Rectal smooth muscle tissue (tissue), 1 donor: ENCODE data around the gene TNS1.

Experiments used
- H3K27ac ChIP-seq: one replicate; pipeline ENCODE4 v1.7.0; 2013; ENCODE audit warnings: low read depth, low read length, inconsistent platforms
- H3K27me3 ChIP-seq: one replicate; pipeline ENCODE4 v1.7.0; 2013; ENCODE audit warnings: low read length; ENCODE audit not compliant: control insufficient read depth, insufficient read depth
- H3K36me3 ChIP-seq: one replicate; pipeline ENCODE4 v1.7.0; 2013; ENCODE audit warnings: low read length; ENCODE audit not compliant: control insufficient read depth, insufficient read depth
- H3K4me1 ChIP-seq: one replicate; pipeline ENCODE4 v1.7.0; 2013; ENCODE audit warnings: low read length; ENCODE audit not compliant: control insufficient read depth, insufficient read depth
- H3K4me3 ChIP-seq: one replicate; pipeline ENCODE4 v1.7.0; 2013; ENCODE audit warnings: low read length
- H3K9ac ChIP-seq: one replicate; pipeline ENCODE4 v1.7.0; 2013; ENCODE audit warnings: low read length

The TNS1 gene

GRCh38 chr2:217928324-217929181 is 74.2 kb downstream of the TNS1 start:
- H3K27me3 ChIP-seq, result no peaks in the 10 kb centered on the region
- H3K4me3 ChIP-seq, result peak overlapping the region; percentile 53
- H3K27ac ChIP-seq, result peak overlapping the region; percentile 98
- peak overlapping the region; percentile 57 for H3K9ac ChIP-seq
- peaks cover 90% of the 10 kb centered on the region for H3K4me1 ChIP-seq
- H3K36me3 ChIP-seq, result no peaks in the 10 kb centered on the region

DNA sequence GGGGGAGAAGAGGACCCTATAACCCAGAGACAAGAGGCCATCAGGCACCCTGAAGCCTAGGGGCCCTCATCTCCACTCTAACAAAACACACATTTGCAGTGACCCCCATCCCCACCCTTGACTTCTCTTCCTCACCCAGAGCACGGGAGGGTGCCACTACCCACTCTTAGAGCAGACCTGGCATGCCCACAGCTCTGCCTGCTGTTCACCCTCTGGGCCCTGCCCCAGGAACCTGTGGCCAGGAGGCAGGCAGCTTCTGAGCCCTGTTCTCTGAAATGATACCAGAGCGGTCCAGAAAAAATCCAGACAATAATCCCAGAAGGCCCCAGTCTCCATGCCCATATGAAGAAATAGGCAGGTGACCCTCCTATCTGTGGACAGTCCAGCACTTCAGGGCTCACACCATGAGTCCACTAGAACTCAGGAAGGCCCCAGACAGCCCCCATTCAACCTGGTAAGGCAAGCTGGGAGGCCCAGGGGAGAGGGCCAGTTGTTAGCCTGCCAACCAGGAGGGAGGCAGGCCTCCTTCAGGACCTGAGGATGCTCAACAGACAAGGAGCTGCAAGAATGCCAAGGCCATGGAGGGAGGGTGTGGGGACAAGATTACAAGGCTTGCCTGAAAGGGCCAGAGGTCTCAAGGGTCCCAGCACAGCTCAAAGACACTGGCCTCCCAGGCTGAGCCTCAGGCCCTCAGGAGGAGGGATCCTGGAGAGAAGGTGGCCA is 75.0 kb downstream of the TNS1 start:
- Histone ChIP-seq H3K4me1 (peaks cover 90% of the 10 kb centered on the region), H3K9ac (peak overlapping the region; percentile 1), H3K36me3 (no peaks in the 10 kb centered on the region), H3K27ac (peak overlapping the region; percentile 98), H3K4me3 (peak overlapping the region; percentile 13), H3K27me3 (no peaks in the 10 kb centered on the region)

DNA sequence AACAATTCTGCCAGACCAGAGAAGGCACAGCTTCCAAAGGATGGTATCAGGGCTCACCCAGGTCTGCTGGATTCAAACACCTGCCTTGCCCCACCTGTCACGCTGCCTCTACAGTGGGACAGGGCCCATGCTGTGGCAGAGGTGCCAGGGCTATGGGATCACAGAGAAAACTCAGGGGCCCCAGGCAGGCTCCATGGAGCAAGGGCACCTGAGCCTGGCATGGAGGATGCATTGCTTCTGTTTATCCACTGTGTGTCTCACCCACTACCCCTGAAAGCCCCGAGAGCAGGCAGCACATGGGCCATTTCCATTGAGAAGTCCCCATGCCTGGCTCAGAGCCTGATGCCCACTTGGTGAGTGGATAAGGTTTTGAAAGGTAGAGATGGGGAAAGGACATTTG is 76.0 kb downstream of the TNS1 start:
- Histone ChIP-seq H3K27me3 (no peaks in the 10 kb centered on the region), H3K4me3 (no peak overlapping the region), H3K27ac (peak overlapping the region; percentile 98), H3K36me3 (no peaks in the 10 kb centered on the region), H3K4me1 (peaks cover 90% of the 10 kb centered on the region), H3K9ac (no peak overlapping the region)

DNA sequence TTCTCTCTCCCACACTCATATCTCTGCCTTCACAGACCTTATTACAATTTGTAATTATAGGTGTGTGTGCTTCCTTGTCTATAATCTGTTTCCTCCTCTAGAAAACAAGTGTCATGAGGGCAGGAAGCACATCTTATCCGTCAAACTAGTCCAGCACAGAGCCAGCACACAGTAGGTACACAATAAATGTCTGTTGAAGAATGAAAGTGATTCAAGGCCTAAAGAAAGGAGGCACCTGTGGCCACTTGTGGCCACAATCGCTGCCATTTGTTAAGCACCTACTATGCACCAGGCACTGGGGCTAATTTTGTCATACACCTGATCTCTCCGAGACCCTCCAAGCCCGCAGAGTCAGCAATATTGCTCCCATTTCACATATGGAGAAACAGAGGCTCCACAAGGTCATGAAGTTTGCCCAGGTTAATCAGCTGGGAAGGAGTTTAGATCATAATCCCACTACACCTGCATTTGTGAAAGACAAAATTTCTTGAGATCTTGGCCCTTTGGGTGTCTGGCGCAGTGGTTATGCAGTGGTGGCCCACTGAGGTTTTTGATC is 78.4 kb downstream of the TNS1 start:
- Histone ChIP-seq H3K9ac (no peak overlapping the region), H3K36me3 (no peaks in the 10 kb centered on the region), H3K27me3 (no peaks in the 10 kb centered on the region), H3K27ac (peak overlapping the region; percentile 98), H3K4me1 (peaks cover 86% of the 10 kb centered on the region), H3K4me3 (no peak overlapping the region)

GRCh38 chr2:217923007-217923686 is 79.6 kb downstream of the TNS1 start:
- no peaks in the 10 kb centered on the region for H3K36me3 ChIP-seq
- H3K27me3 ChIP-seq, result no peaks in the 10 kb centered on the region
- no peak overlapping the region for H3K4me3 ChIP-seq

GRCh38 chr2:217922101-217923006 is 80.4 kb downstream of the TNS1 start:
- peak overlapping the region; percentile 45 for H3K9ac ChIP-seq
- H3K27me3 ChIP-seq, result no peaks in the 10 kb centered on the region
- peaks cover 3% of the 10 kb centered on the region for H3K36me3 ChIP-seq
- H3K4me3 ChIP-seq, result peak overlapping the region; percentile 7
- peak overlapping the region; percentile 98 for H3K27ac ChIP-seq
- H3K4me1 ChIP-seq, result peaks cover 85% of the 10 kb centered on the region

More at GRCh38 chr2:217923007-217923686, 79.6 kb downstream of the TNS1 start:
- H3K9ac ChIP-seq, result no peak overlapping the region
- peaks cover 85% of the 10 kb centered on the region for H3K4me1 ChIP-seq
- peak overlapping the region; percentile 98 for H3K27ac ChIP-seq

DNA sequence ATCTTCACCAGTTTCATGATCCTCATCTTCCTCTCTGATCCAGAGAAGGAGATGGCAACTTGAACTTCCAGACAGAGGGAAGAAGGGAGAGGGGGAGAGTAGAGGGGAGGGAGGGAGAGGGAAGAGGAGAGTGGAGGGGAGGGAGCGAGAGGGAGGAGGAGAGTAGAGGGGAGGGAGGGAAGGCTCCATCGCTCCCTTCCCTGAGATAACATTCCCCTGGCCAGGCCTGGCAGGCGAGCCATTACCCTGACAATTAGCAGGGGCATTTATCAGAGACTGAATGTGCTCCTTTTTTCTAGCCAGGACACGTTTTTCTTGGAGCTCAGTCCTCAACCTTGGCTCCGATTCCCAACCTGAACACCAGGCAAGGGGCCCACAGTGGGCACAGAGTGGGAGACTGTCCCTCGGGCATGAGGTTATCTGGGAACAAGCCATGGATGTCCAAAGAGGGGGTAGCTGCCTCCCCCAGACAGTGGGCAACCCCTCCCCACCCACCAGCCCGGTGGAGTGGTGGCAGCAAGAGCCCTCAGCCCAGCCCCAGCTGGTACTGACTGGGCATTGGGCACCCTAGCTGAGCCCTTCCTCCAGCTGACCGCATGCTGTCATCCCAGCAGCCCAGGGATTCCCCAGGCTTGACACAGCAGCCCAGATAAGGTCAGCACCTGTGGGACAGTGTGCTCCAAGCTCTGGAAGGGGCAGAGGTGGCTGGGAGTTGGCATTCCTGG is 81.8 kb downstream of the TNS1 start:
- Histone ChIP-seq H3K4me3 (no peak overlapping the region), H3K4me1 (peaks cover 85% of the 10 kb centered on the region), H3K27me3 (no peaks in the 10 kb centered on the region), H3K36me3 (peaks cover 3% of the 10 kb centered on the region), H3K9ac (no peak overlapping the region), H3K27ac (peak overlapping the region; percentile 98)

DNA sequence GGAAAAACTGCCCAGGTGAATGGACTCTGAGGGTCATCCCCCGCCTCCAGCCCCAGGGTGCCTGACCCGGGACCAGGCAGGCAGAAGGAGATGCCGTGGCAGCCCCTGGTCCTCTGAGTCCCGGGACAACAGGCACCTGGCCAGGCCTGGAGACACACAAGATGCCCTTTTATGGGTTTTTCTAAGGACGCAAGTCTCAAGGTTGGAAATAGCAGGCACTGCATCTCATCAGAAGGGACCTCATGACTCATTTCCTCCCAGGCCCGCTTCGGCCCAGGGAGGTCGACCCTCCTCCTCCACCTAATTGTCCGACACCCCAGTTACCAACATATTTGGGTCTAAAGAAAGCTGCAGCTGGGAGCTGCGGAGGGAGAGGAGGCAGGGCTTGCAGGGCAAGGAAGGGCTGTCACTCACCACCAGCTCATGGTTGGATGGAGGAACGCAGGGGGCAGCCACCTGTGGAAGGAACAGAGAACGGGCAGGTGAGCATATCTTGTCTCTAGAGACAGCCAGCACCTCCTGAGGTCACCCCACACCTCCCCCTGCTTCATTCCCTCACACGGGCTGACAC is 82.9 kb downstream of the TNS1 start:
- Histone ChIP-seq H3K27me3 (no peaks in the 10 kb centered on the region), H3K4me3 (no peak overlapping the region), H3K9ac (peak overlapping the region; percentile 33), H3K4me1 (peaks cover 86% of the 10 kb centered on the region), H3K27ac (peak overlapping the region; percentile 98), H3K36me3 (peaks cover 7% of the 10 kb centered on the region)

GRCh38 chr2:217919204-217919603 is 83.6 kb downstream of the TNS1 start:
- H3K27me3 ChIP-seq, result no peaks in the 10 kb centered on the region
- peaks cover 92% of the 10 kb centered on the region for H3K4me1 ChIP-seq
- H3K4me3 ChIP-seq, result no peak overlapping the region
- H3K9ac ChIP-seq, result peak overlapping the region; percentile 33
- H3K27ac ChIP-seq, result peak overlapping the region; percentile 98
- H3K36me3 ChIP-seq, result peaks cover 7% of the 10 kb centered on the region

- Histone ChIP-seq H3K27me3 (no peaks in the 10 kb centered on the region), H3K4me1 (peaks cover 92% of the 10 kb centered on the region), H3K27ac (peak overlapping the region; percentile 98), H3K4me3 (no peak overlapping the region), H3K9ac (peak overlapping the region; percentile 21), H3K36me3 (peaks cover 7% of the 10 kb centered on the region)
Observed at GRCh38 chr2:217918308-217919024, 84.3 kb downstream of the TNS1 start.
